ENCODE results near the gene CDK14.

Gene CDK14

GRCh38 chr7:90705391-90706071 lies 109.4 kb downstream of the CDK14 start:
- no peaks in the 10 kb centered on the region for H3K27me3 ChIP-seq (ENCODE audit: control insufficient read depth, insufficient read depth, low read length)
- no peak overlapping the region for H3K9ac ChIP-seq
- H3K27ac ChIP-seq = no peak overlapping the region
- H3K79me2 ChIP-seq = no peaks in the 10 kb centered on the region
- peaks cover 9% of the 10 kb centered on the region for H3K4me1 ChIP-seq
- H3K9me3 ChIP-seq (ENCODE audit: control insufficient read depth, low read length) = no peaks in the 10 kb centered on the region
- TF ChIP-seq CTCF (IDR thresholded peaks at IDR 0.05) = no peak
- H3K36me3 ChIP-seq (ENCODE audit: control insufficient read depth, insufficient read depth, low read length) = no peaks in the 10 kb centered on the region
- H2AFZ ChIP-seq = no peak overlapping the region
- H3K4me3 ChIP-seq (ENCODE audit: low read depth, low read length) = no peak overlapping the region
- no peak overlapping the region for H3K4me2 ChIP-seq (ENCODE audit: low read length)

- no peak overlapping the region for H3K4me3 ChIP-seq (ENCODE audit: low read depth, low read length)
- peaks cover 10% of the 10 kb centered on the region for H3K4me1 ChIP-seq
- no peaks in the 10 kb centered on the region for H3K36me3 ChIP-seq (ENCODE audit: control insufficient read depth, insufficient read depth, low read length)
- no peaks in the 10 kb centered on the region for H3K79me2 ChIP-seq
- no peak overlapping the region for H3K9ac ChIP-seq
- no peak for TF ChIP-seq CTCF (IDR thresholded peaks at IDR 0.05)
- H3K27me3 ChIP-seq (ENCODE audit: control insufficient read depth, insufficient read depth, low read length) = no peaks in the 10 kb centered on the region
- H3K4me2 ChIP-seq (ENCODE audit: low read length) = no peak overlapping the region
- no peaks in the 10 kb centered on the region for H3K9me3 ChIP-seq (ENCODE audit: control insufficient read depth, low read length)
- H2AFZ ChIP-seq = no peak overlapping the region
- H3K27ac ChIP-seq = no peak overlapping the region
These were observed 110.1 kb downstream of the CDK14 start for GRCh38 chr7:90706072-90706716.

GRCh38 chr7:90708841-90709317 lies 112.8 kb downstream of the CDK14 start:
- H3K4me1 ChIP-seq = peaks cover 7% of the 10 kb centered on the region
- no peaks in the 10 kb centered on the region for H3K9me3 ChIP-seq (ENCODE audit: control insufficient read depth, low read length)
- H3K4me2 ChIP-seq (ENCODE audit: low read length) = no peak overlapping the region
- no peaks in the 10 kb centered on the region for H3K79me2 ChIP-seq
- TF ChIP-seq CTCF (IDR thresholded peaks at IDR 0.05) = no peak
- no peaks in the 10 kb centered on the region for H3K27me3 ChIP-seq (ENCODE audit: control insufficient read depth, insufficient read depth, low read length)
- no peak overlapping the region for H3K27ac ChIP-seq
- H3K4me3 ChIP-seq (ENCODE audit: low read depth, low read length) = no peak overlapping the region
- no peak overlapping the region for H2AFZ ChIP-seq
- no peaks in the 10 kb centered on the region for H3K36me3 ChIP-seq (ENCODE audit: control insufficient read depth, insufficient read depth, low read length)
- H3K9ac ChIP-seq = no peak overlapping the region

- no peak for TF ChIP-seq CTCF (IDR thresholded peaks at IDR 0.05)
- Histone ChIP-seq H3K9me3 (ENCODE audit: control insufficient read depth, low read length) (no peaks in the 10 kb centered on the region), H3K4me1 (peaks cover 7% of the 10 kb centered on the region), H3K27ac (no peak overlapping the region), H3K79me2 (no peaks in the 10 kb centered on the region), H3K27me3 (ENCODE audit: control insufficient read depth, insufficient read depth, low read length) (no peaks in the 10 kb centered on the region), H2AFZ (no peak overlapping the region), H3K36me3 (ENCODE audit: control insufficient read depth, insufficient read depth, low read length) (no peaks in the 10 kb centered on the region), H3K9ac (no peak overlapping the region), H3K4me2 (ENCODE audit: low read length) (no peak overlapping the region), H3K4me3 (ENCODE audit: low read depth, low read length) (no peak overlapping the region)
These were observed 113.7 kb downstream of the CDK14 start for GRCh38 chr7:90709501-90710465.
